Activated CD4-positive, alpha-beta T cell treated with anti-CD3 and anti-CD28 coated beads for 36 hours (primary cell): ENCODE data around the gene CPNE6. TPM values are rescaled to one million over a fixed set of nuclear protein-coding genes. Genes with fewer than 3 reads are reported as not detected.

ENCODE experiments used
- ATAC-seq: fragments of 200-7000 bp; cut with Tn5 transposase; one replicate; pipeline ENCODE4 v1.10.0; 2021; ENCODE audit warnings: mild to moderate bottlenecking, moderate library complexity
- CTCF ChIA-PET: fragments of 350-600 bp; sonication (Branson Sonifier 250); formaldehyde crosslinking; loops from one replicate; lab custom pipeline; 2021; ENCODE audit warnings: antibody characterized with exemption; lab: Charles Lee
- POLR2A ChIA-PET: fragments of 350-600 bp; sonication (Branson Sonifier 250); formaldehyde crosslinking; loops from one replicate; lab custom pipeline; 2021; ENCODE audit warnings: antibody characterized with exemption, inconsistent platforms; lab: Charles Lee
- DNase-seq: peaks from one replicate; pipeline ENCODE4 v3.0.0-alpha.2; 2020
- H3K27ac Mint-ChIP-seq: one replicate; pipeline ENCODE4 v1.8.0; 2021; ENCODE audit warnings: mixed read lengths
- H3K27me3 Mint-ChIP-seq: one replicate; pipeline ENCODE4 v1.8.0; 2021; ENCODE audit warnings: mixed read lengths
- H3K36me3 Mint-ChIP-seq: one replicate; pipeline ENCODE4 v1.8.0; 2021; ENCODE audit warnings: low read depth, mixed read lengths
- H3K4me1 Mint-ChIP-seq: one replicate; pipeline ENCODE4 v1.8.0; 2021; ENCODE audit warnings: mixed read lengths
- H3K4me3 Mint-ChIP-seq: one replicate; pipeline ENCODE4 v1.8.0; 2021; ENCODE audit warnings: mild to moderate bottlenecking, moderate library complexity, mixed read lengths
- H3K9me3 Mint-ChIP-seq: one replicate; pipeline ENCODE4 v1.8.0; 2021; ENCODE audit warnings: low read depth, mixed read lengths
- intact Hi-C, 2 experiments: fragments of 100-400 bp; cut with DNase I in 1 of 2; cut with micrococcal nuclease in 1 of 2; formaldehyde crosslinking; loops; one replicate each; pipeline versions ENCODE4 v1.14.2 to v1.15.1; 2022 to 2024; cut with DNase I, micrococcal nuclease
- total RNA-seq, 2 experiments: library from RNA; stranded (reverse); gene quantifications; one replicate each; pipeline ENCODE4 v1.2.3, GENCODE V29; 2021

The CPNE6 gene
- total RNA-seq, 2 experiments from 2014 or later = not detected

DNA sequence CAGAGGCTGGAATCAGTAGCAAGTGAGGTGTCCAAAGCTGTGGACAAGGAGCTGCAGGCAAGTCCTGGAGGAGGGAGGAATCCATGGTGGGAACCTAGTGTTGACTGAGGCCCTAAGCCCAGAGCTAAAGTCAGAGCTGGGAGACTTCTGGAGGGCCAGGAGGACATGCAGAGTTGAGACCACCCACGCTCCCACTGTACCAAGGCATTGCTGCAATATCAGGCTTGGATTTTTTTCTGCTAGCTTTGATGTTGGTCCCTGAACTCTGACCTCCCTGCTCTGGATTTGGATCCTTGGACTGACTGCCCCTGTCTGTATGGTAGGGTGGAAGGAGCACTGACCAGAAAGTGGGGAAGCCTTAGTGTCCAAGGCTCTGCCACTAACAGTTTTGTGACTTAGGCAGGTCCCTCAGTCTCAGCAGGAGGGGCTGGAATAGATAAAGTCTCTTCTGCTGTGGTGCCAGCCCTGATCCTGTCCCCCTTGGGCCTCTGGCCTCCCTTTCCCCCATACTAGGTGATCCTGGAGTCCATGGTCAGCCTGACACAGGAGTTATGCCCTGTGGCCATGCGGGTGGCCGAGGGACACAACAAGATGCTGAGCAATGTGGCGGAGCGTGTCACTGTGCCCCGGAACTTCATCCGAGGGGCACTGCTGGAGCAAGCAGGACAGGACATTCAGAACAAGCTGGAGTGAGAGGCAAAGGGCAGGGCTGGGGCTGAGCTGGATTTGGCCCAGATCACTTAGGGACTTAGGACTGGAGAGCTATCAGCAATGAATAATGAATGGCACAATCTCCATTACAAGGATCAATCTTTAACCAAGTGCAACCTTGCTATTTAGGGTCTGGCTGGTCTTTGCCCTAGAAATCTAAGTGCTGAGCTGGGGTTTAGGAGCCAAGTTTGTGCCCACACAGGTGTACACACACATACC is 10.1 kb upstream of the CPNE6 start:
- ATAC-seq (no peak), DNase-seq (no peak)
- intact Hi-C loops = no loop called here
- no peak overlapping the region for H3K4me3 Mint-ChIP-seq
- H3K36me3 Mint-ChIP-seq = no peaks in the 10 kb centered on the region
- POLR2A ChIA-PET = no interaction called here
- CTCF ChIA-PET = interaction anchor here (0.5 to 1.9 kb wide), 7 partner anchors 28 to 186 kb away, joined by 3 to 7 read pairs (median 5); no protein-coding TSS in a partner anchor
- no peaks in the 10 kb centered on the region for H3K27me3 Mint-ChIP-seq
- no peak overlapping the region for H3K27ac Mint-ChIP-seq
- H3K4me1 Mint-ChIP-seq = no peaks in the 10 kb centered on the region
- H3K9me3 Mint-ChIP-seq = no peaks in the 10 kb centered on the region

GRCh38 chr14:24062216-24062980 is 9.0 kb upstream of the CPNE6 start:
- no peak overlapping the region for H3K27ac Mint-ChIP-seq
- DNase-seq (no peak), ATAC-seq (no peak)
- no peaks in the 10 kb centered on the region for H3K36me3 Mint-ChIP-seq
- H3K9me3 Mint-ChIP-seq = no peaks in the 10 kb centered on the region
- no peaks in the 10 kb centered on the region for H3K4me1 Mint-ChIP-seq
- no peak overlapping the region for H3K4me3 Mint-ChIP-seq
- ChIA-PET POLR2A (no interaction called here), CTCF (interaction anchor here (0.6 to 1.9 kb wide), 5 partner anchors 28 to 937 kb away, joined by 3 to 6 read pairs (median 5); no protein-coding TSS in a partner anchor)
- intact Hi-C loops = no loop called here
- H3K27me3 Mint-ChIP-seq = no peaks in the 10 kb centered on the region

DNA sequence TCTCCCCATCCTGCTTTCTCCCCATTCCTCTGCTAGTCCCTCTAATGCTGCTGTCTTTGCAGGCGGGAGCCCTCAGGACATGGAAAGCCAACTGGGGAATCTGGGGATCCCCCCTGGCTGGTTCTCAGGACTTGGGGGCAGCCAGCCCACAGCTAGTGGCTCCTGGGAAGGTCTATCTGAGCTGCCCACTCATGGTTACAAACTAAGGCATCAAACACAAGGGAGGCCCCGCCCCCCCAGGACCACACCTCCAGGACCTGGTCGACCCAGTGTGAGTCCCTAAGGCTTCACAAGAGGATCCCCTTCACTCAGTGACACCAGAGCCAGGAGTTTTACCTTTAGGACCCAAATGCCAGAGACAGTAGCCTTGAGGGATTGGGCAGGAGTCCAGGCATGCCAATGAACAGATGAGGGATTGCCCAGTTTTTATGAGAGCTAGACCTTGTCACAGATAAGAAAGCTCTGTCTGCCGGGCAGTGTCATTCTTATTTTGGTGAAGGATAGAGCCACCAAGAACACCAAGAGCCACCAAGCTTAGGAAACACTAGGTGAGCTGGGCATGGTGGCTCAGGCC is 8.0 kb upstream of the CPNE6 start:
- no peak overlapping the region for H3K27ac Mint-ChIP-seq
- H3K9me3 Mint-ChIP-seq = no peaks in the 10 kb centered on the region
- POLR2A ChIA-PET = no interaction called here

DNA sequence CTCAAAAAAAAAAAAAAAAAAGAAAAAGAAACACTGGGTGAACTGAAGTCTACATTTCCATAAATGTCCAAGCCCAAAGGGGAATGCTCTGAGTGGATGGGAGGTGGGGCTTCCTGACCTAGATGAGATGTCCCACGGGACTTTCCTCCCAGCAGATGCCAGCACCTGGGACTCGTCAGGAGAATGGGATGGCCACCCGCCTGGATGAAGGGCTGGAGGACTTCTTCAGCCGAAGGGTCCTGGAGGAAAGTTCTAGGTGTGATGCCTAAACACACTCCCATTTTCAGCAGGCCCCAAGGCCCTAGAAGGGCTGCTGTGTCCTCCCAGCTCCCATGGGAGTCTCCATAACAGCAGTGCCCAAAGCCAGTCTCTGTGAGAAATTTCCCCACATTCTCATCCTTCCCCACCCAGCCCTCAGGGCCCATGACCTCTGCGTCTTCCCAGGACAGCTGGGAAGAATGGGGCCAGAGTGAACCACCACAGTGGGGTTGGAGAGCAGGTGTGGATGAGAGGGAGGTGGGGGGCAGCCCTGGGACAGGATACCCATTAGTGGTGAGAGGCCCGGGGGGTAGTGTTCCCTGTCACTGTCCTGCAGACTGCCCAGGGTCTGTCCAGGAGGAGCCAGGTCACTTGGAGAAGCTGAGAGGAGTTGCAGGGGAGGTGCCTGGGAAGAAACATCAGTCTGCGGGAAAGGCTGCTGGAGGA is 7.1 kb upstream of the CPNE6 start:
- Mint-ChIP-seq H3K27ac (no peak overlapping the region), H3K36me3 (no peaks in the 10 kb centered on the region), H3K9me3 (no peaks in the 10 kb centered on the region), H3K27me3 (no peaks in the 10 kb centered on the region), H3K4me1 (no peaks in the 10 kb centered on the region), H3K4me3 (no peak overlapping the region)
- CTCF ChIA-PET = interaction anchor here (1.0 kb wide), 1 partner anchor 40 kb away, joined by 3 read pairs; no protein-coding TSS in a partner anchor
- no peak for DNase-seq
- intact Hi-C loops = no loop called here
- POLR2A ChIA-PET = no interaction called here
- no peak for ATAC-seq

More for the DNA sequence above, 8.0 kb upstream of the CPNE6 start:
- Mint-ChIP-seq H3K27me3 (no peaks in the 10 kb centered on the region), H3K4me1 (no peaks in the 10 kb centered on the region), H3K4me3 (no peak overlapping the region), H3K36me3 (no peaks in the 10 kb centered on the region)
- ATAC-seq (no peak), DNase-seq (no peak)
- intact Hi-C loops = no loop called here
- CTCF ChIA-PET = interaction anchor here (1.5 to 1.8 kb wide), 2 partner anchors 27 to 29 kb away, joined by 5 read pairs; no protein-coding TSS in a partner anchor

DNA sequence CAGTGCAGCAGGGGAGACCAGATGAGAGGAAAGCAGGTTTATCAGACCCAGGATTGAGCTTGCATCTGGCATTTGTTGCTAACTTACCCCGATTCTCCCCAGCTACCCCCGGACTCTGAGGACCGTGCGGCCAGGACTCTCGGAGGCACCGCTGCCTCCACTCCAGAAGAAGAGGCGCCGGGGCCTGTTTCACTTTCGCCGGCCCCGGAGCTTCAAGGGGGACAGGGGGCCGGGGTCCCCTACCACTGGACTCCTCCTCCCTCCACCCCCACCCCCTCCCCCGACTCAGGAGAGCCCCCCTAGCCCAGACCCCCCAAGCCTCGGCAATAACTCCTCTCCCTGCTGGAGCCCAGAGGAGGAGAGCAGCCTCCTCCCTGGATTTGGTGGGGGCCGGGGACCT is 6.5 kb upstream of the CPNE6 start:
- no peak for DNase-seq

DNA sequence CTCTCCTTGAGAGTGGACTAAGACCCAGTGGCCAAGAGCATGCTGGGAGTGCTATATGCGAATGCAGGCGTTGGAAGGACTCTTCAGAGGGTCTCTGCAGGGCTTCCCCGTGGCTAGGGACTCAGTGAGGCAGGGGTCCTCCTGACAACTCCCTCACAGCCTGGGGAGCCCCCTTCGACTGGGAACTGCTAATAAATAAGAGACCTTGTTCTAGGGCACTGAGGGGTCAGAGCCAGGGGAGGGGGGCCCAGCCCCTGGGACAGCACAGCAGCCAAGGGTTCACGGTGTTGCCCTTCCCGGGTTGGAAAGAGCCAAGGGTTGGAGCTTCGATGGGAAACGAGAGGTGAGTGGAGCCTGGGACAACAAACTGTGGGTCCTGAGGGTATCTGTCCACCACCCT is 6.0 kb upstream of the CPNE6 start:
- ChIA-PET CTCF (interaction anchor here (0.7 to 1.6 kb wide), 2 partner anchors 29 to 116 kb away, joined by 3 to 4 read pairs; partner anchors contain the start of gene PCK2), POLR2A (no interaction called here)
- DNase-seq (no peak), ATAC-seq (no peak)
- Mint-ChIP-seq H3K4me1 (no peaks in the 10 kb centered on the region), H3K27ac (no peak overlapping the region), H3K36me3 (no peaks in the 10 kb centered on the region), H3K27me3 (peaks cover 7% of the 10 kb centered on the region), H3K4me3 (no peak overlapping the region), H3K9me3 (no peaks in the 10 kb centered on the region)
- intact Hi-C loops = no loop called here

More for the DNA sequence above, 6.5 kb upstream of the CPNE6 start:
- Mint-ChIP-seq H3K9me3 (no peaks in the 10 kb centered on the region), H3K4me1 (no peaks in the 10 kb centered on the region), H3K36me3 (no peaks in the 10 kb centered on the region), H3K27me3 (peaks cover 4% of the 10 kb centered on the region), H3K4me3 (no peak overlapping the region), H3K27ac (no peak overlapping the region)
- ChIA-PET CTCF (interaction anchor here (0.7 to 1.6 kb wide), 3 partner anchors 30 to 115 kb away, joined by 3 to 4 read pairs (median 3); partner anchors contain the start of gene PCK2), POLR2A (no interaction called here)
- no peak for ATAC-seq
- intact Hi-C loops = no loop called here

- POLR2A ChIA-PET = interaction anchor here (0.5 kb wide), 1 partner anchor 194 kb away, joined by 4 read pairs; no protein-coding TSS in a partner anchor
- Mint-ChIP-seq H3K4me1 (peaks cover 8% of the 10 kb centered on the region), H3K27ac (no peak overlapping the region), H3K9me3 (no peaks in the 10 kb centered on the region), H3K4me3 (no peak overlapping the region), H3K36me3 (no peaks in the 10 kb centered on the region), H3K27me3 (peaks cover 9% of the 10 kb centered on the region)
- ATAC-seq = no peak
- no peak for DNase-seq
- CTCF ChIA-PET = interaction anchor here (0.7 to 1.7 kb wide), 4 partner anchors 14 to 75 kb away, joined by 3 to 5 read pairs (median 4); partner anchors contain the start of gene EMC9
- intact Hi-C loops = no loop called here
Observed at GRCh38 chr14:24066496-24067132, 4.7 kb upstream of the CPNE6 start.

DNA sequence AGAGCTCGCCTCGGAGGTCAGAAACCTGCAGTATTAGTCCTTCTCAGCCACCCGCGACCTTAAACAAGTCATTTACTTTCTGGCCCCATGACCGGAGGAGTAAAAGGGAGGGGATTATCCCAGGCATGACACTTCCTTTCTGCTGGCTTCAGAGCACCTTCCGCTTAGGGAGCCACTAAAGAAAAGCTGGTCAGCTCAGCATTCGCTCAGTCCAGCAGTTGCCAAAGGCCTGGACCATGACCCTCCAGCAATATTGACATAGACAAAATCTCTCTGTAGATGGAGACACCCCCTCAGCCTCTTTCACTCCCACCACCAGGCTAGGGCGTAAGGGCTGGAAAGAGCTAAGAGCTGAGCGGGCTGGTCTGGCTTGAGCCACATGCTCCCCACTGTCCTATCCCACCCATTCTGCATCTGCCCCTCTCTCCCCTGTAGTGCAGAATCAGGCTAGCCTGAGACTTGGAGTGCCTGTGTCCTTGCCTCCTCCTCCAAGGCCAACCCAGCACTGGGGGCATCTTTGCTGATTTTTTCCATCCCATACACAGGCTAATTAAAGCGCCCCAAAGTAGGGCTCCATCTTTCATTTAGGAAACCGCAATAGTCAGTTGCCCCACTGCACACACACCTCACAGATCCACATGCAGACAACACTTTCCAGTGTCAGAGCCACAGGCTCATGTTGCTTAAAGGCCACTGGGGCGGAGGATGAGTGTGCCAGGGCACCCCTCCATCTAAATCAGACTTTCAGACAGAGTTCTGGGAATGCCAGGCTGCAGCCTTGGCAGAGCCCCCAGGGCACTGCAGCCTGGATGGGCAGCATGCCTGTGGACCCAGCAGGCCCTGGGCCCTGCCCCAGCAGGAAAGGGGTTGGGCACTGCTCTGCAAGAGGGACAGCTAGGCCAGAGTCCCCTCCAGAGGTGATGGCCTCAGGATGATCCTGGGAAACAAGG is 4.0 kb upstream of the CPNE6 start:
- H3K9me3 Mint-ChIP-seq = no peaks in the 10 kb centered on the region
- ChIA-PET CTCF (interaction anchor here (0.7 to 1.7 kb wide), 4 partner anchors 13 to 74 kb away, joined by 3 to 5 read pairs (median 4); partner anchors contain the start of gene EMC9), POLR2A (no interaction called here)
- ATAC-seq (no peak), DNase-seq (no peak)
- peaks cover 8% of the 10 kb centered on the region for H3K4me1 Mint-ChIP-seq
- peaks cover 9% of the 10 kb centered on the region for H3K27me3 Mint-ChIP-seq
- no peak overlapping the region for H3K27ac Mint-ChIP-seq
- no peaks in the 10 kb centered on the region for H3K36me3 Mint-ChIP-seq
- intact Hi-C loops = no loop called here
- H3K4me3 Mint-ChIP-seq = no peak overlapping the region

DNA sequence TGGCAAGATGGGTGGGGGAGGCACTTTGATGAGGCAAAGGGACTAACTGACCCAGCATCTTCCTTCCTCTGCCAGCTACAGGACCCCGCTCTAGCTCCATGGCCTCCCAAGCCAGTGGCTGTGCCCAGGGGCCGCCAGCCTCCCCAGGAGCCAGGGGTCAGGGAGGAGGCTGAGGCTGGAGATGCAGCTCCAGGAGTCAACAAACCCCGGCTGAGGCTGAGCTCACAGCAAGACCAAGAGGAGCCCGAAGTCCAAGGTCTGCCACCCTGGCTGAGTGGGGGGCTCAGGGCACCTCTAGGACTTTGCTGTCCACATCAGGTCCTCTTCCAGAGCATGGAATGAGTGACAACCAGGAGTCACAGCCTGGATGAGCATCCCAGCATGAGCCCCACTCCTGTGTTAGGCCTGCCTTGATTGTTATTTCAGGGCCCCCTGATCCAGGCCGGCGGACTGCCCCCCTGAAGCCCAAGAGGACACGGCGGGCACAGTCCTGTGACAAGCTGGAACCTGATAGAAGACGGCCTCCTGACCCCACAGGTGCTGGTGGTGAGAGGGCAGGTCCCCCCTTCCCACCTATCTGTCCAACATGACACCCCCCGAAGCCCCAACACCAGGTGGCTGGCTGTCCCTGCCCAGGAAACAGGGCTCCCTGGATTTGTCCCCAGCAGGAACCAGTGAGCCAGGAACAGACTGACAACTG is 2.5 kb upstream of the CPNE6 start:
- ATAC-seq = no peak
- Mint-ChIP-seq H3K36me3 (no peaks in the 10 kb centered on the region), H3K9me3 (no peaks in the 10 kb centered on the region), H3K27ac (no peak overlapping the region), H3K4me3 (no peak overlapping the region), H3K27me3 (peaks cover 9% of the 10 kb centered on the region), H3K4me1 (peaks cover 8% of the 10 kb centered on the region)
- CTCF ChIA-PET = interaction anchor here (0.6 to 2.0 kb wide), 4 partner anchors 11 to 40 kb away, joined by 3 to 8 read pairs (median 6); no protein-coding TSS in a partner anchor
- intact Hi-C loops = no loop called here
- POLR2A ChIA-PET = interaction anchor here (0.6 to 0.7 kb wide), 2 partner anchors 65 to 230 kb away, joined by 3 to 5 read pairs; no protein-coding TSS in a partner anchor
- DNase-seq = no peak
